NCI-H2107 treated with DMSO at 0.1 percent for 48 hours (cell line): ENCODE measurements around the gene TCOF1.

Source experiments
- DNase-seq: peaks from one replicate; lab custom pipeline; 2025; ENCODE audit not compliant: unreplicated experiment; lab: John Stamatoyannopoulos, UW

Gene TCOF1, protein sequence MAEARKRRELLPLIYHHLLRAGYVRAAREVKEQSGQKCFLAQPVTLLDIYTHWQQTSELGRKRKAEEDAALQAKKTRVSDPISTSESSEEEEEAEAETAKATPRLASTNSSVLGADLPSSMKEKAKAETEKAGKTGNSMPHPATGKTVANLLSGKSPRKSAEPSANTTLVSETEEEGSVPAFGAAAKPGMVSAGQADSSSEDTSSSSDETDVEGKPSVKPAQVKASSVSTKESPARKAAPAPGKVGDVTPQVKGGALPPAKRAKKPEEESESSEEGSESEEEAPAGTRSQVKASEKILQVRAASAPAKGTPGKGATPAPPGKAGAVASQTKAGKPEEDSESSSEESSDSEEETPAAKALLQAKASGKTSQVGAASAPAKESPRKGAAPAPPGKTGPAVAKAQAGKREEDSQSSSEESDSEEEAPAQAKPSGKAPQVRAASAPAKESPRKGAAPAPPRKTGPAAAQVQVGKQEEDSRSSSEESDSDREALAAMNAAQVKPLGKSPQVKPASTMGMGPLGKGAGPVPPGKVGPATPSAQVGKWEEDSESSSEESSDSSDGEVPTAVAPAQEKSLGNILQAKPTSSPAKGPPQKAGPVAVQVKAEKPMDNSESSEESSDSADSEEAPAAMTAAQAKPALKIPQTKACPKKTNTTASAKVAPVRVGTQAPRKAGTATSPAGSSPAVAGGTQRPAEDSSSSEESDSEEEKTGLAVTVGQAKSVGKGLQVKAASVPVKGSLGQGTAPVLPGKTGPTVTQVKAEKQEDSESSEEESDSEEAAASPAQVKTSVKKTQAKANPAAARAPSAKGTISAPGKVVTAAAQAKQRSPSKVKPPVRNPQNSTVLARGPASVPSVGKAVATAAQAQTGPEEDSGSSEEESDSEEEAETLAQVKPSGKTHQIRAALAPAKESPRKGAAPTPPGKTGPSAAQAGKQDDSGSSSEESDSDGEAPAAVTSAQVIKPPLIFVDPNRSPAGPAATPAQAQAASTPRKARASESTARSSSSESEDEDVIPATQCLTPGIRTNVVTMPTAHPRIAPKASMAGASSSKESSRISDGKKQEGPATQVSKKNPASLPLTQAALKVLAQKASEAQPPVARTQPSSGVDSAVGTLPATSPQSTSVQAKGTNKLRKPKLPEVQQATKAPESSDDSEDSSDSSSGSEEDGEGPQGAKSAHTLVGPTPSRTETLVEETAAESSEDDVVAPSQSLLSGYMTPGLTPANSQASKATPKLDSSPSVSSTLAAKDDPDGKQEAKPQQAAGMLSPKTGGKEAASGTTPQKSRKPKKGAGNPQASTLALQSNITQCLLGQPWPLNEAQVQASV (N-terminal part only)

GRCh38 chr5:150357326-150358260, at the start of gene TCOF1:
TSS of gene TCOF1 (plus strand) at chr5:150357697. CDS start at chr5:150357747, 50 bp downstream.
- peak; percentile 47 for DNase-seq

GRCh38 chr5:150309101-150309885, 48.2 kb upstream of the TCOF1 start:
- DNase-seq = no peak

DNA sequence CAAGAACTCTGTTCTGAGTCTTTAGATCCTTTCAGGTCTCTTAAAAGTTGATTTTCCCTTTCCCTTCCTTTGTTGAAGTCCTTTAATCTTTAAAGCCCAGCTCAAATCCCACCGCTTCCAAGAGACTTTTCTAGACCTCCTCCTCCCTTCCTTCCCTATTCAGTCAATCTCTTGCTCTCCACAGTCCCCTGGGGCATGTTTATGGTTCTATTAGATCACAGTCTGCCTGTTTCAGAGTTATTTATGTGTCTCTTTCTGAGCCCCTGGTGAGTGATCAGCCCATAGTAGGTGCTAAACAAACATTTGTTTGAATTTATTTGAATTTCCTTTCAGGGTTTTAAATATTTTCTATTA, 47.6 kb upstream of the TCOF1 start:
- no peak for DNase-seq

DNA sequence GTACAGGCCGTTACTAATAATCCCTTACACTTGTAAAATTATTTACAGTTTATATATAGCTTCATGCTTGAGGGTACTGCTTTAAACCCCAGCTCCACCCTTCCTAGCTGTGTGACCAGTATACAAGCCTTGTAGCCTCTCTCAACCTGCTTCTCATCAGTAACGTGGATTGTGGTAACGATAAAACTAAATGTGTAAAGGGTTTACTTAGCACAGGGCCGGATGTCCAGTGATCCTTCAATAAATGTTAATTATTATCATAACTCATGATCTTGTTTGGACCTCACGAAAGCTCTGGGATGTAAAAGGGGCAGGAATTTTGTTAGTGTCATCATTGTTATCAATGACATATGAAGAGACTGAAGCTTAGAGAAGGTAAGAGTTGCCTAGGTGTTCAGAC, 47.3 kb upstream of the TCOF1 start:
- DNase-seq = no peak

DNA sequence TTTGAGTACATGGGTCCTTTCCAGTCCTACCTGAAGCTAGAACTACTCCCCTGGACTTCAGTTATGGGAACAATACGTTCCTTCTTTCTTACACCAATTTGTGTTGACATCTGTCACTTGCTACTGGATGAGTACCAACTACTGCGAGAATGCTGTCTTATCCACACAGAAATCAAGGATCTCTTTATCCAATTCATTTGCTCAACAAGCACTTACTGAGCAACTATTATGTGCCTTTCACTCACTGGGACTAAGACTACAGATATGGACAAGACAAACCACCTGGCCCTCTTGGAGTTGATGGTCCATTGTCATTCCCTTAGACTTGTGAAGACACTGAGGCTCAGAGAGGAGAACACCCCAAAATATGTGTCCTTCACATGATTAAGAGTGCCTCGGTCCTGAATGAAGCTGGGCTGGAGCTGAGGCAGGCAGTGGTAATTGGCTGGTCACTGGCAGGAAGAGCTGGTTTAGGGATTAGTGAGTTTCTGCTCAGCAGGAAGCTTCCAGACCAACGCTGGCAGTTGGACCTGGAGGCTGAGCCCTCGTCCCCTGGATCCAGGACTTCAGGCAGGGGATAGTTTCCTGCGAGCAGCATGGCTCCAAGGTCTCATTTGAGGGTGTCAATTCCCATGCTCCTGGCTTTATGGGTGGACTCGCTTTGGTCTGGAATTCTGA, 46.3 kb upstream of the TCOF1 start:
- DNase-seq = no peak

GRCh38 chr5:150312518-150312917, 45.0 kb upstream of the TCOF1 start:
- DNase-seq = no peak

DNA sequence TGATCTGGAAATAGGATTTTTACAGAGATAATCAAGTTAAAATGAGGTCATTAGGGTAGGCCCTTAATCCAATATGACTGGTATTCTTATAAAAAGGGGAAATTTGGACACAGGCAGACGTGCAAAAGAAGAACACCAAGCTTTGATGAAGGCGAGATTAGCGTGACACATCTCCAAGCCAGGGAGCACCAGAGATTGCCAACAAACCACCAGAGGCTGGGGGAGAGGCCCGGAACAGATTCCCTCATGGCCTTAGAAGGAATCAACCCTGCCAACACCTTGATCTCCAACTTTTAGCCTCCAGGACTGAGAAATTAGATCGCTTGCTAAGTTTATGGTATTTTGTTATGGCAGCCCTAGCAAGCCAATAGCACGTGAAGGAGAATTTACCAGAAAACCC, 44.0 kb upstream of the TCOF1 start:
- no peak for DNase-seq

GRCh38 chr5:150313921-150314716, 43.4 kb upstream of the TCOF1 start:
- DNase-seq = no peak

- DNase-seq = no peak
Measured at GRCh38 chr5:150315245-150315644, 42.3 kb upstream of the TCOF1 start.

DNA sequence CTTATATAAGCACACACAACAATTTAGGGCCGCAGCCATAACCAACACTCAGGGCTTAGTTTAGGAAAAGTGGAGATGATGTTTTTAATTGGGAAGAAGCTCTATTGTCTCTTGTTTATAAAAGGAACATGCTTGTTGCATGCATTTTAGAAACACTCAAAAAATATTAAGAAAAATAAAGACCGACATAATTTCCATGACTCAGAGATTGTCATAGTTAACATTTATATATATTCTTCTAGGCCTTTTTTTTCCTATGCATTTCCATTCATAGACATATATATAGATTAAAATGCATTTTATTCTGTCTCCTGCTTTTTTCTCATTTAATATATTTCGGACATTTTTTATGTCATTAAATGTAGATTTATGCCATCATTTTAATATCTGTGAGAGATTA, 41.2 kb upstream of the TCOF1 start:
- no peak for DNase-seq

GRCh38 chr5:150317048-150318003, 40.2 kb upstream of the TCOF1 start:
- no peak for DNase-seq

DNA sequence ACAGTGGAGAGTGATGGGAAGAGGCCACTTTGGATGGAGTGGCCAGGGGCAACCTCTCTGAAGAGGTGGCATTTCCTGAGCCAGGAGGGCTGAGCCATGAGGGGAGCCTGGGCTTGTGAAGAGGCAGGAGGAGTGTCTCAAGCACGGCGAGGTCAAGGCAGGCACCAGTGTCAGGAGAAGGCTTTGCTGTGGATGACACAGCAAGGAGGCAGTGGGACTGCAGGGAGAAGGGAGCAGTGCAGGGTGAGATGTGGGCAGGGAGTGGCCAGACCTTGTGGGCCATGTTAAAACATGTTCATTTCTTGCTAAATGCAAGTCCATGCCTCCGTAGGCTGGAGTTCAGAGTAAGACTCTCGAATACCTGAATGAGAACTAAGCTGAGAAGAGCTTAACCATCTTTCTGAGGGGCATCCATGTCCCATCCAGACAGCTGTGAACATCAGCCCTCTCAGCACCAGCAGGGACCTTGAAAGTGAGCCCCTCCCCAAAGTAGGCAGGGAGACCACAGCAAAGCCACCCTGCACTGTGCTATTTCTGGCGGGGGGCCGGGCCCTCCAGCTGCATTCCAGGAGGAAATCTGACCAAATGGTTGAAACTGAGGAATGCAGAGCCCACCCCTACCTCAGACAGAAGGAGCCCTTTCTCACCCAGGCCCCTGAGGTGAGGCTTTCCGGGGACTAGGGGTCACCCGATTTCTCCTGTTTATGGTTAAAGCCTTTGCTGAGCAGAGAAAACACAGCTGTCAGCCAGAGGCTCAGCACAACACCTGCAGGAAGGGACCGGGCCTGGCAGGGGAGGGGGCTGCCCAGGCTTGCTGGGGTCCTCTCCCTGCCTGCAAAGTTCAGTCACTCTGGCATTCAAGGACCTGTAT, 38.6 kb upstream of the TCOF1 start:
- DNase-seq = no peak

- no peak for DNase-seq
Measured at GRCh38 chr5:150319484-150319790, 38.1 kb upstream of the TCOF1 start.

DNA sequence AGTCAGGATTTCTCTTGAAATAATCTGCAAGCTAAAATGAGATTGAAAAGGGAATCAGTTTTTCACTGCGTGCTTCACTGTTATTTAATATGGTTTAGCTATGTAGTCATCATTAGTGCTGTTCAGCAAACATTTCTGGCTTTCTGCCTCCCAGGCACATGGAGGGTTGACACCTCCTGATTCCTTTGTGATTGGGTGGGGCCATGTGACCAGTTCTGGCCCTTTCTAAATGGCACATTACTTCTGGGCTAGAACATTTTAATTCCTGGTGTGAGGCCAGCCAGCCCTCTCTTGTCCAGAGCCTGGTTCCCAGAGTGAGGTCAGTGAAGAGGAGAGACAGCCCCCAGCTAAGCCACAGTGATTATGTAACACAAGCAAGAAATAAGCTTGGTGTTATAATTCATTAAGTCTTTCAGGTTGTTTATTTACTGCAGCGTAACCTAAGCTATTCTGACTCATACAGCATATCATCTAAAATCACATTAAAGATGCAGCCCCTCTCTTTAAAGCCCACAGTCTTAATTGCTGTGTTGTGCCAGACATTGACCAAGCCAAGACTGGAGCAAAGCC, 37.4 kb upstream of the TCOF1 start:
- no peak for DNase-seq

- DNase-seq = no peak
Measured at GRCh38 chr5:150321211-150321610, 36.3 kb upstream of the TCOF1 start.

DNA sequence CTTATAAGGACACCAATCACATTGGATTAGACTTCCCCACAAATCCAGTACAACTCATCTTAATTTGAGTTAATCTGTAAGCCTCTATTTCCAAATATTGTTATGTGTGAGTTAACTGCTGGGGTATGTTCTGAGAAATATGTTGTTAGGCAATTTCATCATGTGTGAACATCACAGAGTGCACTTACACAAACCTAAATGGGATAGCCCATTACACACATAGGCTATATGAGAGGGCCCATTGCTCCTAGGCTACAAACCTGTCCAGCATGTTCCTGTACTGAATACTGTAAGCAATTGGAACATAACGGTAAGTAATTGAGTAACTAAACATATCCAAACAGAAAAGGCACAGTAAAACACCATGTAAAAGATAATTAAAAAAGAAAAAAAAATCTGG, 35.7 kb upstream of the TCOF1 start:
- no peak for DNase-seq
